ENCODE data around the gene RPTOR. TPM values are rescaled to one million over a fixed set of nuclear protein-coding genes. Genes with fewer than 3 reads are reported as not detected.

The RPTOR gene
- total RNA-seq, 2 experiments from 2014 or later, result 88.9 to 91.8 TPM

DNA sequence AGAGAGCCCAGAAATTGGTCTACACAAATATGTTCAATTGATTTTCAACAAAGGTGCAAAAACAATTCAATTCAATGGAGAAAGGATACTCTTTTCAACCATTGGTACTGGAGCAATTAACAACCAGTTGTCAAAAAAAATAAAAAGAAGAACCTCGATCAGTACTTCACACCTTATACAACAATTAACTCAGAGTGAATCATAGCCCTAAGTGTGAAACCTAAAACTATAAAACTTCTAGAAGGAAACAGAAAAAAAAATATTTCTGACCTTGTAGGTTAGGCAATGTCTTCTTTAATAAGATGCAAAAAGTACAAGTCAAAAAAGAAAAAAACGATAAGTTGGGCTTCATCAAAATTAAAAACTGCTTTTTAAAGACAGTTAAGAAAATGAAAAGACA, 390.9 kb downstream of the RPTOR start:
- no peak for DNase-seq
- POLR2A ChIA-PET, result no interaction called here
- H3K4me1 Mint-ChIP-seq, result peaks cover 49% of the 10 kb centered on the region
- no peak overlapping the region for H3K27ac Mint-ChIP-seq
- CTCF ChIA-PET, result no interaction called here
- no peak overlapping the region for H3K4me3 Mint-ChIP-seq
- no peaks in the 10 kb centered on the region for H3K9me3 Mint-ChIP-seq
- peaks cover 46% of the 10 kb centered on the region for H3K36me3 Mint-ChIP-seq (ENCODE audit: low read depth)
- H3K27me3 Mint-ChIP-seq, result no peaks in the 10 kb centered on the region

DNA sequence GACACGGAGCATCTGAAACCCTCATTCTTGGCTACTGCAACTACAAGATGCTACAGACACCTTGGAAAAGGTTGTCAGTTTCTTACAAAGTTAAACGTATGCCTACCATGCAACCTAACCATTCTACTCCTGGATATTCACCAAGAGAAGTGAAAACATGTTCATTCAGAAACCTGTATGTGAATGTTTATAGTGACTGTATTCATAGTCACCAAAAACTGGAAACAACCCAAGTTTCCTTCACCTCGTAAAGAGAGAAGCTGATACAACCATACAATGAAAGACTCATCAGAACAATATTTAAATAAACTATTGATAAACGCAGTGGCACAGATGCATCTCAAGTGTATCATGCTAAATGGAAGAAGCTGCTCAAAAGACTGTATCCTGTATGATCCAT, 391.6 kb downstream of the RPTOR start:
- H3K27ac Mint-ChIP-seq, result peak overlapping the region; percentile 23
- H3K36me3 Mint-ChIP-seq (ENCODE audit: low read depth), result peaks cover 49% of the 10 kb centered on the region
- peaks cover 51% of the 10 kb centered on the region for H3K4me1 Mint-ChIP-seq
- H3K9me3 Mint-ChIP-seq, result no peaks in the 10 kb centered on the region
- H3K27me3 Mint-ChIP-seq, result no peaks in the 10 kb centered on the region
- ChIA-PET CTCF (interaction anchor here (1.0 kb wide), 1 partner anchor 37 kb away, joined by 4 read pairs; no protein-coding TSS in a partner anchor), POLR2A (interaction anchor here (1.4 to 4.1 kb wide), 2 partner anchors 12 to 46 kb away, joined by 3 to 37 read pairs; no protein-coding TSS in a partner anchor)
- H3K4me3 Mint-ChIP-seq, result no peak overlapping the region
- DNase-seq, result no peak

DNA sequence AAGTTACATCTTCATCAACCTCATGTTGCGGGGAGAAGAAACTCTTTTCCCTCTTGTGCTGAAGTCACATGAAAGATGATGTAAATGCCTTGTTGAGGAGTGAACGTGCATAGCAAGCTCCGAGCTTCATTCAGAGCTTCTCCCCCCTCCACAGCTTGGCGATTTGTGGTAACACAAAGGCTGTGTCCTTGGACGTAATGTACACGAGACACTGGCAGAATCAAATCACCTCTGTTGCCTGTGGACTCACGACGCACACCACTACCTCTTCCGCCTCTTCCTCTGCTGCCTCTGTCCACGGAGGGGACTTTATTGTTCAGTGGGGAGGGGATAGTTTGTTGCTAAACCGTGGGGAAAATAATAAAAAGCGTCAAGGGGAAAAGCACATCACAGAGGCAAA, 392.1 kb downstream of the RPTOR start:
- DNase-seq, result no peak
- ChIA-PET POLR2A (interaction anchor here (1.3 to 4.1 kb wide), 6 partner anchors 13 to 482 kb away, joined by 3 to 37 read pairs (median 4); no protein-coding TSS in a partner anchor), CTCF (interaction anchor here (1.0 kb wide), 1 partner anchor 38 kb away, joined by 4 read pairs; no protein-coding TSS in a partner anchor)
- Mint-ChIP-seq H3K9me3 (no peaks in the 10 kb centered on the region), H3K4me1 (peaks cover 51% of the 10 kb centered on the region), H3K4me3 (no peak overlapping the region), H3K36me3 (ENCODE audit: low read depth) (peaks cover 52% of the 10 kb centered on the region), H3K27ac (peak overlapping the region; percentile 50), H3K27me3 (no peaks in the 10 kb centered on the region)

DNA sequence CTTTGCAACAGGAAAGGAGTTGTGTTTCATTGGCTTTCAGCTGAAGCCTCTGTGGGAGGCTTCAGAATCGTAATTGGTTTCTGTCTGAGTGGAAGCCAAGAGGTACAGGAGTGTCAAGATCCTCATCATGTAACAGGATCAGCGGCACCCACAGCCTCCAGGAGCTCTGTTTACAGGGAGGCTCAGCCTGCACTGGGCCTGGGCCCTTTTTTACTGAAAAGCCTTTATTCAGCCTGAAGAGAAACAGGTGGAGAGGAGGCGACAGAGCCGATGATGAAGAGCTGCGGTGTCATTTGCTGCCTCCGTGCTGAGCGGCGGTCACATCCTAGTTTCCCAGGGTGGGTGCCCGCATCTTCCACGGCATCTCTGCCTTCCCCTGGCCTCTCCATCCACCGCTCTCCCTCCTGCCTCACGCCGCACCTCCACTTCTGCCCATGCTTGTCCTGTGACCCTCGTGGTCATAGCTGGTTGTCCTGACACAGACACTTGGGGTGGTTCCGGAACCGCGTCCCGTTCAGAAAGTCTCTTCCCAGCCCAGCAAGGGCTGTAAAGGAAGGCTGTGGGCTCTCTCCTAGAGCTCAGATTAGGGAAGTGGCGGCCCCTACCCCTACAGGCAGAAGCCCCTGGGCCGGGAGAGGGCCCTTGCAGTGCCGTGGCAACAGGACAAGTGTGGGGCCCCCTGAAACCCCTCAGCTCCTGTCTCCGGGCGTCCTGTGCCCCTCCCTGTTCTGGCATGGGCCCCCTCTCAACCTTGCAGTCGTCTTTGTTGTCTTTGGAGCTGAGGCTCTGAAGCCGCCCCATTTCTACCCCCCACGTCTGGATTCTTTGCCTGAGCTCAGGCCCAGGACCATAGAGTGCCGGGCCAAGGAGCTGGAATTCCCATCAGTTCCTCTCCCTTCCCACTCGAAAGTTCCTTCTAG, 393.1 kb downstream of the RPTOR start:
- ChIA-PET CTCF (interaction anchor here (0.8 to 1.4 kb wide), 3 partner anchors 32 to 511 kb away, joined by 3 to 7 read pairs (median 5); no protein-coding TSS in a partner anchor), POLR2A (interaction anchor here (0.7 to 4.1 kb wide), 19 partner anchors 9 to 523 kb away, joined by 3 to 37 read pairs (median 4); partner anchors contain the start of gene ENDOV)
- no peaks in the 10 kb centered on the region for H3K27me3 Mint-ChIP-seq
- H3K9me3 Mint-ChIP-seq, result no peaks in the 10 kb centered on the region
- H3K27ac Mint-ChIP-seq, result peak overlapping the region; percentile 81
- DNase-seq, result no peak
- H3K4me3 Mint-ChIP-seq, result no peak overlapping the region
- peaks cover 51% of the 10 kb centered on the region for H3K4me1 Mint-ChIP-seq
- H3K36me3 Mint-ChIP-seq (ENCODE audit: low read depth), result peaks cover 56% of the 10 kb centered on the region

DNA sequence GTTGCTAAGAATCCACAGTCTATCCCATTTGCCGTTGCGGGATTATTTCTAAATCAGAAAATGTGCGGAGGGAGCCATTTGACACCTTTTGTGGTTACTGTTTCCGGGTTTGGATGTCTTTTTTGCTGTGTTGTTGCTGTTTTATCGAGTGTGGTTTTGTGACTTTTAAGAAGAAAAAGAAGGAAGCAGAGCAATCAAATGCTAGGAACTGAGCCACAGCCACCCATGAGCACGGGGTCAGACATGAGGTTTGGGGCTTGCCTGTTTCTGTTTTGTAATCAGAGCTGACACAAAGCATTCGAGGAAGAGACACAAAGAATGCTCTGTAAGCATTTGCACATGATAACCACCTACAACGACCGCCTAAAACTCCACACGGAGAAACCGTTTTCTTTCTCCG, 393.9 kb downstream of the RPTOR start:
- peak; percentile 84 for DNase-seq
- Mint-ChIP-seq H3K27me3 (no peaks in the 10 kb centered on the region), H3K4me1 (peaks cover 53% of the 10 kb centered on the region), H3K36me3 (ENCODE audit: low read depth) (peaks cover 56% of the 10 kb centered on the region), H3K4me3 (peak overlapping the region; percentile 42), H3K27ac (peak overlapping the region; percentile 81), H3K9me3 (no peaks in the 10 kb centered on the region)
- ChIA-PET POLR2A (interaction anchor here (0.5 to 4.1 kb wide), 20 partner anchors 9 to 484 kb away, joined by 3 to 37 read pairs (median 3); no protein-coding TSS in a partner anchor), CTCF (interaction anchor here (0.8 to 1.4 kb wide), 3 partner anchors 31 to 512 kb away, joined by 3 to 7 read pairs (median 5); no protein-coding TSS in a partner anchor)

DNA sequence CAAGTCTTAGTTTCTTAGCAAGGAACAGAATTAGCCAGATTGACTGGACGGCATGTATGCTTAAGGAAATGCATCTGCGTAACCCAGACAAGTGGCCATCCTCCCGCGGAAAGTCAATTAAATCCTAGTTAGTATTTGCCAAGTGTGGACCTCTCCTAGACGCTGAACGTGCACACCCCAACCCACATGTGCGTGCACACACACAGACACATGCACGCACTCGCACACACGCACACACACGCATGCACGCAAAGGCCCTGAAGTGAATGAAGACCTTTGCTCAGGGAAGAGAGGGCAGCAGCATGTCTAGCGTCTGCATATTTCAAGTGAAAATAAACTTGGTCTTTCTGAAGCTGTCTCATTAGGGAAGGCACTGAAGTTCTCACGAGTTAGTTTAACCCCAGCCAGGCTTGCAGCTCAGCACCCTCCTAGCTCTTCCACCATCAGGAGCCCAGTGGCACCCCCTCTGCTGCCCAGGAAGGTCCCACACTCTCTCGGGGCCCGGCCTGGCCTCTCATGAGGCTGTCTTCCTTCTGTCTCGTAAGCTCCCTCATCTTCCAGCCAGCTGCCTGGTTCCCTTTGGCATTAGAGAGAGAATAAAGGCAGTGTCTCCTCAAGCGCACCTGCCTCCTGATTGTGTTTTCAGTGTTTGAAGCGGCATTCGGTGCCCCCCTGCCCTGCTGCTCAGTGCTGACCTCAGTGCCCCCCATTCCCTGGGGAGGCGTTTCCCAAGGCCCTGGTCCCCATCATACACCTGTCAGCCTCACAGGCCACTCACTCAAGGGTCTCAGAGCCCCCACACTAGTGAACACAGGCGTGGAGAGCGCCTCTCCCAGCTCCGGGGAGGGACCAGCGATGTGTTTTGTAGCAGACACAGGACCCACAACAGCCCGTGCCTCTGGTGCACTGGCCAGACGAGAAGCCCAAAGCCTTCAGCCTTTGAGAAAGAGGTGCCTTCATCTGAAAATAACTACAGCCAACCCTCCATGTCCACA, 394.8 kb downstream of the RPTOR start:
- Mint-ChIP-seq H3K27ac (peak overlapping the region; percentile 81), H3K9me3 (no peaks in the 10 kb centered on the region), H3K36me3 (ENCODE audit: low read depth) (peaks cover 58% of the 10 kb centered on the region), H3K27me3 (no peaks in the 10 kb centered on the region), H3K4me1 (peaks cover 53% of the 10 kb centered on the region), H3K4me3 (no peak overlapping the region)
- POLR2A ChIA-PET, result interaction anchor here (0.5 to 4.1 kb wide), 13 partner anchors 10 to 485 kb away, joined by 3 to 37 read pairs (median 3); no protein-coding TSS in a partner anchor
- CTCF ChIA-PET, result interaction anchor here (0.6 kb wide), 1 partner anchor 29 kb away, joined by 3 read pairs; no protein-coding TSS in a partner anchor
- no peak for DNase-seq

DNA sequence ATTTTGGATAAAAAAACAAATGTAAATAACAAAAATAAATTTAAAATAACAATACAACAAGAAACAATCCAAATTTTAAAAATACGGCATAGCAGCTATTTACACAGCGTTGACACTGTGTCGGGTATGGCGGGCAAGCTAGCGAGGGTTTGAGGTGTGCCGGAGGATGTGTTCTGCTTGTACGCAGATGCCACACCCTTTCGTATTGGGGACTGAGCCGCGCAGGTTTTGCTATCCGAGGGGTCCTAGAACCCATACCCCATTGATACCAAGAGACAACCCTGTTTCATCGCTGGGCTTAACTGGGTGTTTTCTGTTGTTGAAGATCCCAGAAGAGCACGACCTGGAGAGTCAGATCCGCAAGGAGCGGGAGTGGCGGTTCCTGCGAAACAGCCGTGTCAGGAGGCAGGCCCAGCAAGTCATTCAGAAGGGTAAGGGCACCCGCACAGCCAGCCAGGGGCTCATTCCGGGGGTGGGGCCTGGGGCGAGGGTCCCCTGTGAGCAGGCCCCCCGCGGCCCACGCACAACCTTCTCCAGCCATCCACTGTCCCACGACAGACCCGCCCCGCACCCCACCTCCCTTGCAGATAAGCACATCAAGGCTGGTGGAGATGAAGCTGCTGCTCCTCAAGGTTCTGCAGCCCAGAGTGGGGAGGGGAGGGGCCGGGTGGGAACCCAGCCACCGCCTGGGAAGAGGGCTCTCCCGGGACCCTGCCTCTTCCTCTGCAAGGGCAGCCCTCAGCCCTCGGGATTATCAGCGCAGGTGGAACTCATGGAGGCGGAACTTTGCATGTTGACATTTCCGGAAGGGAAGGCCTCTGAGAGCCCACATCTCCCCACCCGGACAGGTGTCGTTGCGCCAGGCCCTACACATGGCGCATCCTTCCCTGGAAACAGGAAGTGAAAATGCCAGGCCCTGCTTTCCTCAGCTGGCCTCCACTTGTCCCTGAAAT, 395.8 kb downstream of the RPTOR start:
- no peak for DNase-seq
- H3K27me3 Mint-ChIP-seq, result no peaks in the 10 kb centered on the region
- CTCF ChIA-PET, result no interaction called here
- no peaks in the 10 kb centered on the region for H3K9me3 Mint-ChIP-seq
- peaks cover 59% of the 10 kb centered on the region for H3K36me3 Mint-ChIP-seq (ENCODE audit: low read depth)
- H3K4me1 Mint-ChIP-seq, result peaks cover 51% of the 10 kb centered on the region
- POLR2A ChIA-PET, result no interaction called here
- peak overlapping the region; percentile 16 for H3K27ac Mint-ChIP-seq
- no peak overlapping the region for H3K4me3 Mint-ChIP-seq

DNA sequence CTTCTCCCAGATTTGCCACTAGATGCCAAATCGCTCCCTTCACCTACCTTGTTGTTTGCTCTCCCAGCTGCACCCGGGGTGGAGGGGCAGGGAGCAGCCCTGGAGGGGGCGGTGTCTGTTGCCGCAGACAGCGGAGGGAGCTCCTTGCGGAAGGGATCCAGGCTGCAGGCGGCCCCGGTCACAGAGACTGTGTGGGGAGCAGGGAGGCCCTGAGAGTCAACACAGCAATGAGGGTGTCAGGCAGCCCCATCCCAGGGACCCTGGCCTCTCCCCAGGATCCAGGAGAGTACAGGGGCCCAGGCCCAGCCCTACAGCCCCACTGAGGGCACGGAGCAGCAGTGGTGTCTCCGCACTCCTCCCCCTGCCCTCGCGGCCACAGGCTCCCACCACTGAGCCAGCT, 396.5 kb downstream of the RPTOR start:
- no peak overlapping the region for H3K27ac Mint-ChIP-seq

DNA sequence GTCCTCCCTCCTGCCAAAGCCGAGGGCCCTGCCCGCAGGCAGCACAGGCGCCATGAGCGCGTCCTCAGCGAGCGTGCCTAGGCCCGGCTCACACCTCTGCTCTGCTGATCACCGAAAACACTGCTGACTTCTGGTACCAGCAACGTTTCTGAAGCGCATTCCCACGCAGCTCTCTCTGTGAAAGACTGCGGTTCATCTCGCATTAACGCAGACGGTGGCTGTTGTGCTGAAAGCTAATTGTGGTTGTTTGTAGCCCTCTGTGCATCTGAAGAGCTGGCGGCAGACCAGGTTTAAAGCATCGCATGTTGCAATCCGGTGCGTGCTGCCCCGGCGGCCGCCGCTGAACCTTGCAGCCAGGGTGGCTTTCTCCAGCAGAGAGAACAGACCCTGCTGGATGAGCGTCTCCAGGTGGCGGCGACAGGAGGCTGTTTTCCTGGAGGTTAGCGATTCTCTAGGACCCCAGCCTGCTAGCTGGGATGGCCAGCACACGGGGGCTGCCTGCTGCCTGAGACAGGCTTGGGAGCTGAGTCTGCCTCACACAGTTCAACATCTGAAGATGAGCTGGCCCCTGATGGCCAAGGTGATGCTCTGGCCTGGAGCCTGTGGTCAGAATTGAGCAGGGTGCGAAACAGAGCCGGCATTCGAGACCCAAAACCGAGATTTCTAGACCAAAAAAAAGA, 397.2 kb downstream of the RPTOR start:
- POLR2A ChIA-PET, result no interaction called here
- Mint-ChIP-seq H3K27ac (no peak overlapping the region), H3K9me3 (no peaks in the 10 kb centered on the region), H3K27me3 (no peaks in the 10 kb centered on the region), H3K4me1 (peaks cover 41% of the 10 kb centered on the region), H3K36me3 (ENCODE audit: low read depth) (peaks cover 66% of the 10 kb centered on the region), H3K4me3 (no peak overlapping the region)
- CTCF ChIA-PET, result no interaction called here
- no peak for DNase-seq

More for the DNA sequence above, 396.5 kb downstream of the RPTOR start:
- H3K27me3 Mint-ChIP-seq, result no peaks in the 10 kb centered on the region
- ChIA-PET CTCF (no interaction called here), POLR2A (no interaction called here)
- H3K36me3 Mint-ChIP-seq (ENCODE audit: low read depth), result peaks cover 61% of the 10 kb centered on the region
- H3K4me3 Mint-ChIP-seq, result no peak overlapping the region
- no peak for DNase-seq
- H3K4me1 Mint-ChIP-seq, result peaks cover 44% of the 10 kb centered on the region
- H3K9me3 Mint-ChIP-seq, result no peaks in the 10 kb centered on the region

DNA sequence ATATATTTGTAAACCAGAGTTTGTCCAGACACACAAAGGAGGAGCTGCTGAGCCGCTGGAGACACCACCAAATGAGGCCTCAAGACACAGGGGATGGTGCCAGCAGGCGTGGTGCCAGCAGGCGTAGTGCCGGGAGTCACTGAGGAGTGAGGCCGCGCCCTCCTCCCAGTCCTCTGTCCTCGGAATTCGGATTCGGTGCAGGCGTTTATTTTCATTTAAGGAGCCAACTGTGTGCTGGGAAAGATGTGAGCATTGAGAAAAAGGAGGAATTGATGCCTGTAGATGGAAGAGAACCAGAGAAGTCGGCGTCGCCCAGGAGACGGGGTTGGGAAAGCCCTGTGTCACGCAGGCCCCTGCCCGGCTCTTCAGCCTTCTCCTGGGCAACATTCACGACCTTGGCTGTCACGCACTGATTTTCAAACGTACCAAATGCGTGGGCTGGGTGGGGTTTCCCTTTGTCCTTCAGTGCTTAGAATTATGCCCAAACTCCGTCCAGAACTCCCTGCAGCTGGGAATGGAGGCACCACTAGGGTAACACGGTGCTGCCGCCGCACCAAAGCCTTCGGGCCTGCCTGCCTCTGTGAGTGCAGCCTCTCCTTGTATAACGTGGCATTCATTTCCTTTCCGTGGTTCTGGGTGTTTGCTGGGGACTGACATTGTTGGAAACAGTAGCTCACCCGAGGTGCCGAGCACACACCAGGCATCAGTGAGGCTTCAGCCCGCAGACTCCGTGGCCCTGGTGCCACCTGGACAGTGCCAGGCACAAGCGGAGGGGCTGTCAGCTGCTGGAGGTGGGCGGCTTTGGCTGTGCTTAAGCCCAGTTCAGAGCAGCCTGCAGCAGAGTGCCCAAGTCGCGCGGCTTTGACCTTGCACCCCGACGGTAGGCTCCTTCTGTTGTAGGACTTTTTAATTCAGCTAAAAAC, 398.0 kb downstream of the RPTOR start:
- H3K36me3 Mint-ChIP-seq (ENCODE audit: low read depth), result peaks cover 67% of the 10 kb centered on the region
- H3K27ac Mint-ChIP-seq, result no peak overlapping the region
- DNase-seq, result no peak
- ChIA-PET POLR2A (no interaction called here), CTCF (no interaction called here)
- no peaks in the 10 kb centered on the region for H3K27me3 Mint-ChIP-seq
- peaks cover 33% of the 10 kb centered on the region for H3K4me1 Mint-ChIP-seq
- H3K4me3 Mint-ChIP-seq, result no peak overlapping the region
- H3K9me3 Mint-ChIP-seq, result no peaks in the 10 kb centered on the region

Data from activated CD4-positive, alpha-beta memory T cell treated with anti-CD3 and anti-CD28 coated beads, Interleukin-2, amount 10 ng/mL, durations not matched to agents 7 days and 5 days (primary cell).